PC-3 (cell line): Measurements from ENCODE around the gene ID1. TPM values are rescaled to one million over a fixed set of nuclear protein-coding genes. Genes with fewer than 3 reads are reported as not detected.

Experiments used
- ATAC-seq: fragments of 200-7000 bp; cut with Tn5 transposase; 2 replicates; pipeline ENCODE4 v1.9.1; 2020; ENCODE audit warnings: mild to moderate bottlenecking, moderate library complexity
- BruUV-seq: library from RNA; stranded (reverse); fragments of 400-500 nt; replicated peaks from 2 replicates; lab custom pipeline; 2021; lab: Mats Ljungman, UMichigan
- CTCF ChIA-PET: fragments of 300-600 bp; sonication (Branson Sonifier 250); formaldehyde crosslinking; loops from one replicate; lab custom pipeline; 2022; ENCODE audit warnings: antibody characterized with exemption; lab: Charles Lee
- POLR2A ChIA-PET: fragments of 300-600 bp; sonication (Branson Sonifier 250); formaldehyde crosslinking; loops from one replicate; lab custom pipeline; 2022; ENCODE audit warnings: antibody characterized with exemption; ENCODE audit not compliant: unreplicated experiment; lab: Charles Lee
- DNase-seq: peaks from one replicate; pipeline ENCODE4 v3.0.0-alpha.2; 2015
- H2AFZ ChIP-seq: fragments of 300-600 bp; sonication (generic); 2 replicates; pipeline ENCODE4 v1.6.0; 2016; ENCODE audit warnings: antibody characterized with exemption, low read length
- H3F3A ChIP-seq: fragments of 300-600 bp; sonication (generic); one replicate; pipeline ENCODE4 v1.6.0; 2017; ENCODE audit warnings: antibody characterized with exemption, low read length, control low read depth, mild to moderate bottlenecking; ENCODE audit not compliant: unreplicated experiment
- H3K27ac ChIP-seq: fragments of 300-600 bp; sonication (generic); 2 replicates; pipeline ENCODE4 v1.5.1; 2016; ENCODE audit warnings: mild to moderate bottlenecking, low read length
- H3K27me3 ChIP-seq: fragments of 300-600 bp; sonication (generic); 2 replicates; pipeline ENCODE4 v1.6.1; 2016; ENCODE audit warnings: low read length, mixed read lengths
- H3K36me3 ChIP-seq: fragments of 300-600 bp; sonication (generic); 2 replicates; pipeline ENCODE4 v1.6.1; 2016; ENCODE audit warnings: low read depth, mixed run types, low read length, mixed read lengths
- H3K4me1 ChIP-seq: fragments of 300-600 bp; sonication (generic); 2 replicates; pipeline ENCODE4 v1.5.1; 2016; ENCODE audit warnings: low read length; ENCODE audit not compliant: insufficient read depth
- H3K4me2 ChIP-seq: fragments of 300-600 bp; sonication (generic); 2 replicates; pipeline ENCODE4 v1.6.0; 2016; ENCODE audit warnings: low read length
- H3K4me3 ChIP-seq: fragments of 300-600 bp; sonication (generic); 2 replicates; pipeline ENCODE4 v1.5.1; 2016; ENCODE audit warnings: mild to moderate bottlenecking, low read length, mixed read lengths
- H3K79me2 ChIP-seq: fragments of 300-600 bp; sonication (generic); 2 replicates; pipeline ENCODE4 v1.6.1; 2017; ENCODE audit warnings: low read length, mixed read lengths
- H3K9ac ChIP-seq: fragments of 300-600 bp; sonication (generic); 2 replicates; pipeline ENCODE4 v1.6.0; 2016; ENCODE audit warnings: mild to moderate bottlenecking, low read length
- H3K9me2 ChIP-seq: fragments of 300-600 bp; sonication (generic); replicated peaks from 2 replicates; pipeline ENCODE4 v1.6.1; 2016; ENCODE audit warnings: mixed run types, low read length, mixed read lengths
- H3K9me3 ChIP-seq: fragments of 300-600 bp; sonication (generic); 2 replicates; pipeline ENCODE4 v1.6.1; 2016; ENCODE audit warnings: low read length, mixed read lengths
- H4K20me1 ChIP-seq: fragments of 300-600 bp; sonication (generic); 2 replicates; pipeline ENCODE4 v1.6.1; 2016; ENCODE audit warnings: low read length, mixed read lengths
- EZH2 ChIP-seq: fragments of 300-600 bp; sonication (generic); IDR thresholded peaks from one replicate; pipeline ENCODE4 v1.6.1; 2017; ENCODE audit warnings: antibody characterized with exemption, mild to moderate bottlenecking, low read length; ENCODE audit not compliant: unreplicated experiment
- EZH2phosphoT487 ChIP-seq: fragments of 300-600 bp; sonication (generic); IDR thresholded peaks from 2 replicates; pipeline ENCODE4 v1.6.1; 2018; ENCODE audit warnings: mild to moderate bottlenecking, antibody characterized with exemption, low read length, borderline replicate concordance
- intact Hi-C: fragments of 100-400 bp; cut with micrococcal nuclease; formaldehyde crosslinking; loops from 2 replicates; pipeline ENCODE4 v1.9.0; 2023
- total RNA-seq: library from RNA; depleted of rRNA; stranded (reverse); fragments of >200 nt; gene quantifications from 2 replicates; pipeline ENCODE4 v1.2.3, GENCODE V29; 2014
- TF ChIP-seq, protein P1 (sequence below): fragments of 300-600 bp; sonication (generic); conservative IDR thresholded peaks from 2 replicates; pipeline ENCODE4 v1.5.1; 2017; ENCODE audit warnings: antibody characterized with exemption, low read depth, mild to moderate bottlenecking, low read length

ID1 gene
- total RNA-seq, 1 experiment from 2014 or later = 774 TPM

DNA sequence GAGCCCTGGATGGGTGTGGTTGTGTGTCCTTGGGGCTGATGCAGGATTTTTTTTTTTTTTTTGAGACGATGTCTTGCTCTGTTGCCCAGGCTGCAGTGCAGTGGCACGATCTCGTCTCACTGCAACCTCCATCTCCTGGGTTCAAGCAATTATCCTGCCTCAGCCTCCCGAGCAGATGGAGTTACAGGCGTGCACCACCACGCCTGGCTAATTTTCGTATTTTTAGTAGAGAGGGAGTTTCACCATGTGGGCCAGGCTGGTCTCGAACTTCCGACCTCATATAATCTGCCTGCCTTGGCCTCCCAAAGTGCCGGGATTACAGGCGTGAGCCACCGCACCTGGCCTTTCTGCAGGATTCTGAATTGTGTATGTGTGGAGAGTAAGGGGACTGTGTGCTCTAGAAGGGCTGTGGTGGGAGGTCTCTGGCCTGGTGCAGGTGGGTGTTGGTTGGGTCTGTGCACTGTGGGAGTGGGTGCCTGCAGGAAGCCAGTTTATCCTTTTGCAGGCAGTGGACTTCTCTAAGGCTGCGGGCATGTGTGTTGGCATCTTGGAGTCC is 11.0 kb upstream of the ID1 start:
- H3K9me3 ChIP-seq = no peaks in the 10 kb centered on the region
- H3K4me3 ChIP-seq = peak overlapping the region; percentile 8
- BruUV-seq = no TSS peak
- H3K4me1 ChIP-seq = peaks cover 33% of the 10 kb centered on the region
- peaks cover 13% of the 10 kb centered on the region for H3K79me2 ChIP-seq
- POLR2A ChIA-PET = interaction anchor here (1.0 to 1.5 kb wide), 5 partner anchors 10 to 21 kb away, joined by 8 to 62 read pairs (median 12); partner anchors contain the start of gene ID1
- peak overlapping the region; percentile 65 for H3K4me2 ChIP-seq
- no peak for DNase-seq
- no peaks in the 10 kb centered on the region for H3K9me2 ChIP-seq
- H3K27me3 ChIP-seq = no peaks in the 10 kb centered on the region
- intact Hi-C loops = loop anchor here (10.0 kb wide), 1 partner anchor 1821 kb away; no protein-coding TSS in a partner anchor
- peak overlapping the region; percentile 56 for H3K9ac ChIP-seq
- H4K20me1 ChIP-seq = no peaks in the 10 kb centered on the region
- H3K27ac ChIP-seq = peak overlapping the region; percentile 84
- H2AFZ ChIP-seq = no peak overlapping the region
- CTCF ChIA-PET = interaction anchor here (1.0 to 1.6 kb wide), 13 partner anchors 9 to 40 kb away, joined by 3 to 25 read pairs (median 6); partner anchors contain the start of gene ID1
- TF ChIP-seq EZH2phosphoT487 (no peak), EZH2 (no peak)
- TF ChIP-seq, protein P1, sequence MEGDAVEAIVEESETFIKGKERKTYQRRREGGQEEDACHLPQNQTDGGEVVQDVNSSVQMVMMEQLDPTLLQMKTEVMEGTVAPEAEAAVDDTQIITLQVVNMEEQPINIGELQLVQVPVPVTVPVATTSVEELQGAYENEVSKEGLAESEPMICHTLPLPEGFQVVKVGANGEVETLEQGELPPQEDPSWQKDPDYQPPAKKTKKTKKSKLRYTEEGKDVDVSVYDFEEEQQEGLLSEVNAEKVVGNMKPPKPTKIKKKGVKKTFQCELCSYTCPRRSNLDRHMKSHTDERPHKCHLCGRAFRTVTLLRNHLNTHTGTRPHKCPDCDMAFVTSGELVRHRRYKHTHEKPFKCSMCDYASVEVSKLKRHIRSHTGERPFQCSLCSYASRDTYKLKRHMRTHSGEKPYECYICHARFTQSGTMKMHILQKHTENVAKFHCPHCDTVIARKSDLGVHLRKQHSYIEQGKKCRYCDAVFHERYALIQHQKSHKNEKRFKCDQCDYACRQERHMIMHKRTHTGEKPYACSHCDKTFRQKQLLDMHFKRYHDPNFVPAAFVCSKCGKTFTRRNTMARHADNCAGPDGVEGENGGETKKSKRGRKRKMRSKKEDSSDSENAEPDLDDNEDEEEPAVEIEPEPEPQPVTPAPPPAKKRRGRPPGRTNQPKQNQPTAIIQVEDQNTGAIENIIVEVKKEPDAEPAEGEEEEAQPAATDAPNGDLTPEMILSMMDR = no peak
- no peak for ATAC-seq
- no peaks in the 10 kb centered on the region for H3F3A ChIP-seq
- H3K36me3 ChIP-seq = no peaks in the 10 kb centered on the region

DNA sequence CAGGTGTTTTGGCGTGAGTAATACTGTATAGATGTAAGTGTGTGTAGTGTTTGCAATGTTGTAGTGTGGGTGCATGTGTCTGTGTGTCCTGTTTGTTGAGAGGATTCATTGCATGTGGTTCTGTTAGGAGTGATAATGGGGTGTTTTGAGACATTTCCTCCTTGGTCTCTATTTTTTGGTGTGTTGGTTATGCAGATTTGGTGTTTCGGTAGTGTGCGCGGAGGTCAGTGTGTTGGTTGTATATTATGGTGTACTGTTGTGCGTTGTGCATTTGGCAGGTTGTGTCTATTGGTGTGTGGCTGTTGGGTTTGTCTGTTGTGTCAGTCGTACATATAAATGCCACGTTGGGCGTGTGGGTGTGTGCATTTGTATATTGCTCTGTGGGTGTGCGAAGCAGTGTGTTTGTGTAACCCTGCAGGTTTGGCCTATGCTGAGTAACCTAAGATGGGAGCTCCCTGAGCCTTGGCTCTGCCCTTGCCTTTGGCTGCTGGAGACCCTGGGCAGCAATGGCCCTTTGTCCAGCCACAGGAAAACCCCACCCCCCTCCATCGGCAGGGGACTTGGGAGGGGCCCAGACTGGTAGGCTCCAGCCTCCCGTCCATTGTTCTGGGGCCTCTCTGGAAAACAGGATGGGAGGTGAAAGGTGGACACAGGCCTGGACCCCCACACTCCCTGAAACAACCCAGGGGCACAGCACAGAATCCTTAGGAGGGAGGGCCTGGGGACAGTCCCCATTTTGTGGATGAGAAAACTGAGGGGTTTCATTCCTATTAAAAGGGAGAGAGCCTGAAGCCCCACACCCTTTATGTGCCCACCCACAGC is 10.3 kb upstream of the ID1 start:
- Histone ChIP-seq H3K27me3 (no peaks in the 10 kb centered on the region), H3K27ac (peak overlapping the region; percentile 84), H3K9me2 (no peaks in the 10 kb centered on the region), H3K4me2 (peak overlapping the region; percentile 65), H3K9me3 (no peaks in the 10 kb centered on the region), H3K4me1 (peaks cover 28% of the 10 kb centered on the region), H4K20me1 (no peaks in the 10 kb centered on the region), H2AFZ (no peak overlapping the region), H3K36me3 (no peaks in the 10 kb centered on the region), H3K9ac (peak overlapping the region; percentile 56; the same call in 1 of the 2 replicates), H3F3A (no peaks in the 10 kb centered on the region), H3K79me2 (peaks cover 13% of the 10 kb centered on the region), H3K4me3 (peak overlapping the region; percentile 8; the same call in 1 of the 2 replicates)
- TSS peak; percentile 47 for BruUV-seq
- ChIA-PET POLR2A (interaction anchor here (0.5 to 0.9 kb wide), 2 partner anchors 14 to 21 kb away, joined by 5 to 9 read pairs; no protein-coding TSS in a partner anchor), CTCF (no interaction called here)
- no peak for DNase-seq
- no peak for TF ChIP-seq EZH2phosphoT487
- TF ChIP-seq, protein P1 = no peak
- no peak for TF ChIP-seq EZH2
- ATAC-seq = no peak
- intact Hi-C loops = loop anchor here (10.0 kb wide), 1 partner anchor 1820 kb away; no protein-coding TSS in a partner anchor
